Measurements from ENCODE around the gene NBDY.

NBDY gene

DNA sequence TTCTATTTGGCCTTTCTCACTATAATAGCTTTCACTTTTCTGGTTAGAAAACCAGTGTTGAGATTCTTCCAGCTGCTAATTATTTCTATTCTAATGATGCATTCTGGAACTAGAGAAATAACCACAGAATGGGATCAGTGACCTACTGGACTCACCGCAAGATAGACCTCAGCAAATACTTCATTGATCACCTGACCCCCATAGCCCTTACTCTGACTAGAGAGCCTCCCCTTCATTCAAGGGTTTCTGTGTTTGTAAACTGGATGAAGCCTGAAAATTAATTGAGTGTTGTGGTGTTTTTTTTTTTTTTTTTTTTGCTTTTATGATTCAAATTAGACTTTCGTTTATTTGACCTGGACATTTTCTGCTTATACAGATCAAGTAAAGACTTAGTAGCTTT, 97.0 kb downstream of the NBDY start:
- TF ChIP-seq TAF1 (IDR thresholded peaks at IDR 0.05; ENCODE audit: borderline replicate concordance, insufficient read depth, low read length) (no peak), SIN3A (IDR thresholded peaks at IDR 0.05; ENCODE audit: borderline replicate concordance, insufficient read depth, low read length) (no peak), FOXP2 (optimal IDR thresholded peaks at IDR 0.05; ENCODE audit: borderline replicate concordance, extremely low read depth, extremely low read length, insufficient read depth) (no peak), POLR2AphosphoS5 (IDR thresholded peaks at IDR 0.05; ENCODE audit: low read depth, low read length) (no peak)
- TF ChIP-seq, protein P1, sequence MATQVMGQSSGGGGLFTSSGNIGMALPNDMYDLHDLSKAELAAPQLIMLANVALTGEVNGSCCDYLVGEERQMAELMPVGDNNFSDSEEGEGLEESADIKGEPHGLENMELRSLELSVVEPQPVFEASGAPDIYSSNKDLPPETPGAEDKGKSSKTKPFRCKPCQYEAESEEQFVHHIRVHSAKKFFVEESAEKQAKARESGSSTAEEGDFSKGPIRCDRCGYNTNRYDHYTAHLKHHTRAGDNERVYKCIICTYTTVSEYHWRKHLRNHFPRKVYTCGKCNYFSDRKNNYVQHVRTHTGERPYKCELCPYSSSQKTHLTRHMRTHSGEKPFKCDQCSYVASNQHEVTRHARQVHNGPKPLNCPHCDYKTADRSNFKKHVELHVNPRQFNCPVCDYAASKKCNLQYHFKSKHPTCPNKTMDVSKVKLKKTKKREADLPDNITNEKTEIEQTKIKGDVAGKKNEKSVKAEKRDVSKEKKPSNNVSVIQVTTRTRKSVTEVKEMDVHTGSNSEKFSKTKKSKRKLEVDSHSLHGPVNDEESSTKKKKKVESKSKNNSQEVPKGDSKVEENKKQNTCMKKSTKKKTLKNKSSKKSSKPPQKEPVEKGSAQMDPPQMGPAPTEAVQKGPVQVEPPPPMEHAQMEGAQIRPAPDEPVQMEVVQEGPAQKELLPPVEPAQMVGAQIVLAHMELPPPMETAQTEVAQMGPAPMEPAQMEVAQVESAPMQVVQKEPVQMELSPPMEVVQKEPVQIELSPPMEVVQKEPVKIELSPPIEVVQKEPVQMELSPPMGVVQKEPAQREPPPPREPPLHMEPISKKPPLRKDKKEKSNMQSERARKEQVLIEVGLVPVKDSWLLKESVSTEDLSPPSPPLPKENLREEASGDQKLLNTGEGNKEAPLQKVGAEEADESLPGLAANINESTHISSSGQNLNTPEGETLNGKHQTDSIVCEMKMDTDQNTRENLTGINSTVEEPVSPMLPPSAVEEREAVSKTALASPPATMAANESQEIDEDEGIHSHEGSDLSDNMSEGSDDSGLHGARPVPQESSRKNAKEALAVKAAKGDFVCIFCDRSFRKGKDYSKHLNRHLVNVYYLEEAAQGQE (IDR thresholded peaks at IDR 0.05; ENCODE audit: insufficient read depth in 1 of 2, low read depth in 2 of 2, low read length in 2 of 2) = no peak

DNA sequence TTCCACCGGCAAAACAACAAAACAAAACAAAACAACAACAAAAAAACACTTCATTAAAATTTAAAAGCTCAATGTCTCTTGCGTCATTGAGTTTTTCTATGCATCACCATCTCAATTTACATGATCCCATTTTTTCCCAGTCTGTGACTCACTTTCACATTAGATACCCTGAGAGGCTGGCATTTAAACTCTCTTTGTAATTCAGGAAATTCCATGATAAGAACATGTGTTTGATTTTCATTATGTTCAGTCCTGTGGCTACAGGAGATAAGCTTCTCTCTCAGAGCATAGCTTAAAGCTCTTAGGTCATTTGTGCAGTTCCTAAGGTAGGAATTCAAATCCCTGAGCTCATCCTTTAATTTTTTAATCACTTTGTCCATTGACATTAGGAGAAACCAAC, 104.6 kb downstream of the NBDY start:
- TF ChIP-seq, protein P1 (IDR thresholded peaks at IDR 0.05; ENCODE audit: insufficient read depth in 1 of 2, low read depth in 2 of 2, low read length in 2 of 2) = no peak
- TF ChIP-seq POLR2AphosphoS5 (IDR thresholded peaks at IDR 0.05; ENCODE audit: low read depth, low read length) (no peak), FOXP2 (optimal IDR thresholded peaks at IDR 0.05; ENCODE audit: borderline replicate concordance, extremely low read depth, extremely low read length, insufficient read depth) (no peak), TAF1 (IDR thresholded peaks at IDR 0.05; ENCODE audit: borderline replicate concordance, insufficient read depth, low read length) (no peak), SIN3A (IDR thresholded peaks at IDR 0.05; ENCODE audit: borderline replicate concordance, insufficient read depth, low read length) (no peak)

DNA sequence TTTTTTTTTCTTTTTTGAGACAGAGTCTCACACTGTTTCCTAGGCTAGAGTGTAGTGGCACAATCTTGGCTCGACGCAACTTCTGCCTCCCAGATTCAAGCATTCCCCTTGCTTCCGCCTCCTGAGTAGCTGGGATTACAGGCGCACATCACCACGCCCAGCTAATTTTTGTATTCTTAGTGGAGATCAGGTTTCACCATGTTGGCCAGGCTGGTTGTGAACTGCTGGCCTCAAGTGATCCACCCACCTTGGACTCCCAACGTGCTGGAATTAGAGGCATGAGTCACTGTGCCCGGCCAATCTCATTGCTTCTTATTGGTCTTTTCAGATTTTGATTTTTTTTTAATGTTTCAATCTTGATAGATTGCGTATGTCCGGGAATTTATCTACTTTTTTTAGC, 124.4 kb downstream of the NBDY start:
- TF ChIP-seq POLR2AphosphoS5 (IDR thresholded peaks at IDR 0.05; ENCODE audit: low read depth, low read length) (no peak), SIN3A (IDR thresholded peaks at IDR 0.05; ENCODE audit: borderline replicate concordance, insufficient read depth, low read length) (no peak), TAF1 (IDR thresholded peaks at IDR 0.05; ENCODE audit: borderline replicate concordance, insufficient read depth, low read length) (no peak), FOXP2 (optimal IDR thresholded peaks at IDR 0.05; ENCODE audit: borderline replicate concordance, extremely low read depth, extremely low read length, insufficient read depth) (no peak)
- TF ChIP-seq, protein P1 (IDR thresholded peaks at IDR 0.05; ENCODE audit: insufficient read depth in 1 of 2, low read depth in 2 of 2, low read length in 2 of 2) = no peak

DNA sequence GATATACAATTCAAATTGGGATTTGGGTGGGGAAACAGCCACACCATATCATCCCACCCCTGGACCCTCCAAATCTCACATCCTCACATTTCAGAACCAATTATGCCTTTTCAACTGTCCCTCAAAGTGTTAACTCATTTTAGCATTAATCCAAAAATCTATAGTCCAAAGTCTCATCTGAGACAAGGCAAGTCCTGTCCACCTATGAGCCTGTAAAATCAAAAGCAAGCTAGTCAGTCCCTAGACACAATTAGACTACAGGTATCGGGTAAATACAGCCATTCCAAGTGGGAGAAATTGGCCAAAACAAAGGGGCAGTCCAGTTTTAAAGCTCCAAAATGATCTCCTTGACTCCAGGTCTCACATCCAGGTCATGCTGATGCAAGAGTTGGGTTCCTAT, 128.0 kb downstream of the NBDY start:
- TF ChIP-seq POLR2AphosphoS5 (IDR thresholded peaks at IDR 0.05; ENCODE audit: low read depth, low read length) = no peak
- no peak for TF ChIP-seq TAF1 (IDR thresholded peaks at IDR 0.05; ENCODE audit: borderline replicate concordance, insufficient read depth, low read length)
- TF ChIP-seq SIN3A (IDR thresholded peaks at IDR 0.05; ENCODE audit: borderline replicate concordance, insufficient read depth, low read length) = no peak
- TF ChIP-seq, protein P1 (IDR thresholded peaks at IDR 0.05; ENCODE audit: insufficient read depth in 1 of 2, low read depth in 2 of 2, low read length in 2 of 2) = no peak
- no peak for TF ChIP-seq FOXP2 (optimal IDR thresholded peaks at IDR 0.05; ENCODE audit: borderline replicate concordance, extremely low read depth, extremely low read length, insufficient read depth)

DNA sequence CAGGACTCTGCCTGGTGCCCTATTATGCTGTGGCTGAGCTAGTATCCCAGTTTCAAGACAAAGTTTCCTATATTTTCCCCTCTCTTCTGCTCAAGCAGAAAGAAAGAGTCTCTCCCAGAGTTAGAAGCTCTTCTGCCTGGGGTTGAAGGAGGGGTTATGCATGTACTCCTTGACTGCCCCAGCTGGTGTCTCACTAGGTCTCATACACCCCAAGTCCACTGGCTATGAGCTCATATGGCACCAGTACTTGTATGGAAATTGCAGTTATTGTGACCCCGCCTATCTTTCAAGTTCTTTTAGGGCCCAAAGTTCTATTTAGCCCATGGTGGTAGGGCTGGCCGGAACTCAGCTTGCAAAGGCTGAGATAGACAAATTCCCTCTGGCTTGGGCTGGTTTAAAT, 131.8 kb downstream of the NBDY start:
- TF ChIP-seq SIN3A (IDR thresholded peaks at IDR 0.05; ENCODE audit: borderline replicate concordance, insufficient read depth, low read length) = no peak
- TF ChIP-seq, protein P1 (IDR thresholded peaks at IDR 0.05; ENCODE audit: insufficient read depth in 1 of 2, low read depth in 2 of 2, low read length in 2 of 2) = no peak
